Transverse colon (tissue), 4 donors: ENCODE results near the gene PRIM2. TPM values are rescaled to one million over a fixed set of nuclear protein-coding genes. Genes with fewer than 3 reads are reported as not detected.
"Not testable (repeated sequence)": the region's sequence is repeated elsewhere in the genome, so short reads cannot be mapped to it uniquely, and the experiment has no call there.

Source experiments
- DNase-seq: peaks from one replicate; pipeline ENCODE4 v3.0.0-alpha.2; 2019
- H3K27ac ChIP-seq, 4 donors: fragments of 200-600 bp; sonication (generic); 2 replicates each; pipeline ENCODE4 v1.5.1; 2016 to 2018; ENCODE audit warnings: inconsistent platforms in 4 of 4
- H3K27me3 ChIP-seq: fragments of 200-600 bp; sonication (generic); 2 replicates; pipeline ENCODE4 v1.5.1; 2017; ENCODE audit warnings: inconsistent platforms
- H3K36me3 ChIP-seq, 4 donors: fragments of 200-600 bp; sonication (generic); 2 replicates each; pipeline ENCODE4 v1.5.1; 2017 to 2019; ENCODE audit warnings: inconsistent platforms in 4 of 4
- H3K4me1 ChIP-seq, 4 donors: fragments of 200-600 bp; sonication (generic); 2 replicates each; pipeline ENCODE4 v1.5.1; 2017 to 2020; ENCODE audit warnings: inconsistent platforms in 4 of 4
- H3K4me3 ChIP-seq, 4 donors: fragments of 200-600 bp; sonication (generic); 1 replicate in 1 of 4; 2 replicates in 3 of 4; pipeline versions ENCODE4 v1.5.1 to v1.6.1; 2017 to 2019; ENCODE audit warnings: inconsistent platforms in 4 of 4
- H3K9me3 ChIP-seq, 2 donors: fragments of 200-600 bp; sonication (generic); 2 replicates each; pipeline ENCODE4 v1.5.1; 2017 to 2019; ENCODE audit warnings: inconsistent platforms in 2 of 2
- EP300 ChIP-seq: sonication (generic); formaldehyde crosslinking; IDR thresholded peaks from one replicate; pipeline ENCODE4 v1.6.1; 2017; ENCODE audit warnings: antibody characterized with exemption, low read depth
- WGBS, 2 donors: methylation state at CpG; one replicate each; pipeline ENCODE4 v1.1.5; 2018; ENCODE audit warnings: low coverage in 1 of 2; 5-methylcytosine and 5-hydroxymethylcytosine counted together
- in situ Hi-C, 4 donors: fragments of 200-750 bp; cut with MboI; loops; one replicate each; pipeline versions ENCODE4 v1.15.0 to v1.15.1; 2017; ENCODE audit warnings: low sequenced_read_pairs in 3 of 4, low pct_ligation_motif_present in 1 of 4, low pct_unique_long_range_greater_than_20kb in 1 of 4
- intact Hi-C: fragments of 100-400 bp; cut with DNase I; formaldehyde crosslinking; loops from one replicate; pipeline ENCODE4 v1.15.1; 2023; ENCODE audit warnings: low total_unique reads
- total RNA-seq, 4 donors: library from RNA; depleted of rRNA; stranded (reverse); fragments of >200 nt; gene quantifications; one replicate each; pipeline ENCODE4 v1.1.0, GENCODE V29; 2016

The PRIM2 gene
- total RNA-seq, 4 donors from 2014 or later = 9.6 to 47.4 (median 20.4) TPM

- no peak for TF ChIP-seq EP300
- Histone ChIP-seq H3K27me3 (no peaks in the 10 kb centered on the region), H3K36me3 (no peaks in the 10 kb centered on the region), H3K9me3 (no peaks in the 10 kb centered on the region), H3K27ac (no peak overlapping the region), H3K4me3 (no peak overlapping the region), H3K4me1 (no peaks in the 10 kb centered on the region)
- no peak for DNase-seq
- WGBS, 2 donors = 64 to 80% methylated on average over 1 to 2 of the region's 2 CpGs
- in situ Hi-C loops = loop anchor here in 1 of 4 donors (25.0 kb wide), 1 partner anchor 305 kb away; the partner anchor contains the start of gene KIAA1586
- intact Hi-C loops = no loop called here
These were observed 24.8 kb downstream of the PRIM2 start for GRCh38 chr6:57342148-57342669.

- 94% methylated on average over 3 of the region's 3 CpGs for WGBS, 2 donors
- in situ Hi-C loops = loop anchor here in 1 of 4 donors (25.0 kb wide), 1 partner anchor 306 kb away; the partner anchor contains the start of gene KIAA1586
- intact Hi-C loops, H3K27me3 ChIP-seq, H3K4me1 ChIP-seq, H3K9me3 ChIP-seq, H3K27ac ChIP-seq, DNase-seq, H3K36me3 ChIP-seq, H3K4me3 ChIP-seq: not testable (repeated sequence)
These were observed 25.9 kb downstream of the PRIM2 start for GRCh38 chr6:57343342-57343741.

- H3K9me3 ChIP-seq, DNase-seq, H3K4me3 ChIP-seq, H3K4me1 ChIP-seq, H3K27ac ChIP-seq, intact Hi-C loops, H3K27me3 ChIP-seq, H3K36me3 ChIP-seq: not testable (repeated sequence)
- in situ Hi-C loops = loop anchor here in 1 of 4 donors (25.0 kb wide), 1 partner anchor 309 kb away; the partner anchor contains the start of gene KIAA1586
- WGBS, 2 donors = 100% methylated on average over 2 of the region's 2 CpGs
These were observed 29.3 kb downstream of the PRIM2 start for GRCh38 chr6:57346715-57347114.

- H3K27ac ChIP-seq, H3K9me3 ChIP-seq, DNase-seq, H3K4me1 ChIP-seq, H3K27me3 ChIP-seq, H3K36me3 ChIP-seq, intact Hi-C loops, H3K4me3 ChIP-seq: not testable (repeated sequence)
- in situ Hi-C loops = loop anchor here in 1 of 4 donors (25.0 kb wide), 1 partner anchor 310 kb away; the partner anchor contains the start of gene KIAA1586
These were observed 30.2 kb downstream of the PRIM2 start for GRCh38 chr6:57347597-57347996.

- H3K4me3 ChIP-seq, H3K27me3 ChIP-seq, H3K9me3 ChIP-seq, in situ Hi-C loops, DNase-seq, H3K36me3 ChIP-seq, H3K27ac ChIP-seq, intact Hi-C loops, H3K4me1 ChIP-seq: not testable (repeated sequence)
- WGBS, 2 donors = 68 to 74% methylated on average over 5 to 6 of the region's 6 CpGs
These were observed 33.0 kb downstream of the PRIM2 start for GRCh38 chr6:57350443-57350842.

- intact Hi-C loops, H3K4me3 ChIP-seq, DNase-seq, H3K27ac ChIP-seq, H3K9me3 ChIP-seq, in situ Hi-C loops, H3K27me3 ChIP-seq, H3K36me3 ChIP-seq, H3K4me1 ChIP-seq: not testable (repeated sequence)
- WGBS, 2 donors = 57% methylated on average over 1 of the region's 1 CpG; no CpG with 5 or more reads in 1 of the 2 donors
These were observed 35.2 kb downstream of the PRIM2 start for GRCh38 chr6:57352596-57352995.

GRCh38 chr6:57358319-57358718 is 40.9 kb downstream of the PRIM2 start:
- H3K9me3 ChIP-seq, H3K27me3 ChIP-seq, H3K27ac ChIP-seq, H3K36me3 ChIP-seq, H3K4me1 ChIP-seq, DNase-seq, H3K4me3 ChIP-seq, in situ Hi-C loops, intact Hi-C loops: not testable (repeated sequence)

GRCh38 chr6:57359766-57360165 is 42.3 kb downstream of the PRIM2 start:
- H3K27ac ChIP-seq, H3K36me3 ChIP-seq, H3K9me3 ChIP-seq, H3K4me1 ChIP-seq, DNase-seq, intact Hi-C loops, H3K4me3 ChIP-seq, H3K27me3 ChIP-seq, in situ Hi-C loops: not testable (repeated sequence)

GRCh38 chr6:57362340-57362739 is 44.9 kb downstream of the PRIM2 start:
- H3K27ac ChIP-seq, DNase-seq, H3K27me3 ChIP-seq, H3K4me1 ChIP-seq, H3K9me3 ChIP-seq, in situ Hi-C loops, H3K36me3 ChIP-seq, intact Hi-C loops, H3K4me3 ChIP-seq: not testable (repeated sequence)
- WGBS, 2 donors = 77 to 84% methylated on average over 2 of the region's 2 CpGs

- H3K27ac ChIP-seq, H3K4me3 ChIP-seq, H3K4me1 ChIP-seq, H3K27me3 ChIP-seq, in situ Hi-C loops, DNase-seq, H3K36me3 ChIP-seq, intact Hi-C loops, H3K9me3 ChIP-seq: not testable (repeated sequence)
- WGBS, 2 donors = 98 to 100% methylated on average over 2 of the region's 2 CpGs
These were observed 47.7 kb downstream of the PRIM2 start for GRCh38 chr6:57365076-57365583.
